BLaER1 (cell line): ENCODE data around the gene SMPD3.

Experiments
- H3K27ac ChIP-seq: shearing (Covaris generic); formaldehyde crosslinking; 2 replicates; pipeline ENCODE4 v1.8.1; 2022
- H3K27me3 ChIP-seq: shearing (Covaris generic); formaldehyde crosslinking; 2 replicates; pipeline ENCODE4 v1.8.1; 2022
- H3K36me3 ChIP-seq: shearing (Covaris generic); formaldehyde crosslinking; 2 replicates; pipeline ENCODE4 v1.8.1; 2022
- H3K4me1 ChIP-seq: shearing (Covaris generic); formaldehyde crosslinking; 2 replicates; pipeline ENCODE4 v1.8.1; 2022
- H3K4me2 ChIP-seq: shearing (Covaris generic); formaldehyde crosslinking; 2 replicates; pipeline ENCODE4 v1.8.1; 2022
- H3K4me3 ChIP-seq: shearing (Covaris generic); formaldehyde crosslinking; 2 replicates; pipeline ENCODE4 v1.8.1; 2022
- H3K9ac ChIP-seq: shearing (Covaris generic); formaldehyde crosslinking; 2 replicates; pipeline ENCODE4 v1.8.1; 2022
- H3K9me3 ChIP-seq: shearing (Covaris generic); formaldehyde crosslinking; 2 replicates; pipeline ENCODE4 v1.8.1; 2022
- H4K20me1 ChIP-seq: shearing (Covaris generic); formaldehyde crosslinking; 2 replicates; pipeline ENCODE4 v1.8.1; 2022
- Cebpa-rat ChIP-seq: shearing (Covaris generic); IDR thresholded peaks from 2 replicates; pipeline ENCODE4 v1.8.1; 2022

The SMPD3 gene

DNA sequence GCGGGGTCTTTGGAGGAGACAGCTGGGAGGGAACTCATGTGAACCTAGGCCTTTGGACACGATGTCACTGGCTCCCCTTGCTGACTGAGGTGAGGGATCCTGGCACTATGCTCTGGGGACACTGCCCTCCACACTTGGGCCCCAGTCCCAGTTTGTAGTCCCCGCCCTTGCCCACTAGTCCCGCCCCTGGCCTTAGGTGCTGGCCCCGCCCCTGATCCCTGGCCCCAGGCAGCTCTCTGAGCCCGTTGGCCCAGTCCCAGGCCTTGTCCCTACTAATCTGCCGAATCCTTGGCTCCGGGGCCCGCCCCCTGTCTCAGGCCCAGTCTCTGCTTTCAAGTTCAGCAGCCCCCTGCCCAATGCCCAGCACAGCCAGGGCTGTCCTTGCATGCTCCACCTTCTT is 61.0 kb downstream of the SMPD3 start:
- Histone ChIP-seq H3K27me3 (no peaks in the 10 kb centered on the region), H3K9me3 (no peaks in the 10 kb centered on the region), H4K20me1 (no peaks in the 10 kb centered on the region), H3K36me3 (no peaks in the 10 kb centered on the region), H3K4me3 (no peak overlapping the region), H3K9ac (no peak overlapping the region), H3K4me2 (no peak overlapping the region), H3K4me1 (peaks cover 14% of the 10 kb centered on the region), H3K27ac (no peak overlapping the region)
- no peak for TF ChIP-seq Cebpa-rat

DNA sequence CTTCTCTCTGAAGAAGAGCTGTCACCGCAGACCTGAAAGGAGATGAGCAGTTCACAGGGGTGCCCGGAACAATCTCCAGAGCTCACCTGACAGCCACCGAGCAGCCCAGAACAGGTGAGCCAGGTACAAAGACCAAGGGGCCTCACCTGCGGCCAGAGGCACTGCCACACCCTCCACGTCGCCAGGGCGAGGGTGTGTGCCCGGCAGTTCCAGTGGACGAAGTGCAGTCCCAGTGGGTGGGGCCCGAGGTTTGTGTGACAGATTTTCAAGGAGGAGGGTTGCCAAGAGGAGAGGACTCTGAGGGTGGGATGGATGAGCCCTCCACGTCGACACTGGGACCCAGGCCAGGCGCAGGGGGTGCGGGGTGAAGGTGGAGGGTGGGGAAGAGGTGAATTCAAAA is 61.7 kb downstream of the SMPD3 start:
- no peaks in the 10 kb centered on the region for H3K9me3 ChIP-seq
- no peaks in the 10 kb centered on the region for H3K27me3 ChIP-seq
- no peak overlapping the region for H3K9ac ChIP-seq
- H4K20me1 ChIP-seq, result no peaks in the 10 kb centered on the region
- no peak overlapping the region for H3K27ac ChIP-seq
- TF ChIP-seq Cebpa-rat, result no peak
- H3K4me3 ChIP-seq, result no peak overlapping the region
- H3K4me1 ChIP-seq, result peaks cover 17% of the 10 kb centered on the region
- no peaks in the 10 kb centered on the region for H3K36me3 ChIP-seq
- no peak overlapping the region for H3K4me2 ChIP-seq

- H4K20me1 ChIP-seq, result no peaks in the 10 kb centered on the region
- H3K4me2 ChIP-seq, result no peak overlapping the region
- TF ChIP-seq Cebpa-rat, result no peak
- no peak overlapping the region for H3K27ac ChIP-seq
- no peaks in the 10 kb centered on the region for H3K27me3 ChIP-seq
- H3K4me1 ChIP-seq, result peaks cover 17% of the 10 kb centered on the region
- H3K9me3 ChIP-seq, result no peaks in the 10 kb centered on the region
- H3K36me3 ChIP-seq, result no peaks in the 10 kb centered on the region
- H3K9ac ChIP-seq, result no peak overlapping the region
- H3K4me3 ChIP-seq, result no peak overlapping the region
Observed at GRCh38 chr16:68385371-68385770, 62.9 kb downstream of the SMPD3 start.

GRCh38 chr16:68384288-68385161 is 63.8 kb downstream of the SMPD3 start:
- TF ChIP-seq Cebpa-rat, result no peak
- Histone ChIP-seq H3K4me1 (peaks cover 19% of the 10 kb centered on the region), H3K9ac (no peak overlapping the region), H3K4me3 (no peak overlapping the region), H3K27ac (no peak overlapping the region), H3K27me3 (no peaks in the 10 kb centered on the region), H3K9me3 (no peaks in the 10 kb centered on the region), H4K20me1 (no peaks in the 10 kb centered on the region), H3K4me2 (no peak overlapping the region), H3K36me3 (no peaks in the 10 kb centered on the region)

GRCh38 chr16:68383858-68384257 is 64.5 kb downstream of the SMPD3 start:
- Histone ChIP-seq H3K36me3 (no peaks in the 10 kb centered on the region), H3K9me3 (no peaks in the 10 kb centered on the region), H3K4me3 (no peak overlapping the region), H4K20me1 (no peaks in the 10 kb centered on the region), H3K27me3 (no peaks in the 10 kb centered on the region), H3K9ac (no peak overlapping the region), H3K4me1 (peaks cover 26% of the 10 kb centered on the region), H3K4me2 (no peak overlapping the region), H3K27ac (no peak overlapping the region)
- TF ChIP-seq Cebpa-rat, result no peak

GRCh38 chr16:68382296-68382718 is 66.0 kb downstream of the SMPD3 start:
- Histone ChIP-seq H3K4me3 (no peak overlapping the region), H4K20me1 (no peaks in the 10 kb centered on the region), H3K36me3 (no peaks in the 10 kb centered on the region), H3K9me3 (no peaks in the 10 kb centered on the region), H3K27ac (no peak overlapping the region), H3K4me1 (peaks cover 33% of the 10 kb centered on the region), H3K27me3 (no peaks in the 10 kb centered on the region), H3K9ac (no peak overlapping the region), H3K4me2 (peak overlapping the region; percentile 18; the same call in 1 of the 2 replicates)
- TF ChIP-seq Cebpa-rat, result no peak

DNA sequence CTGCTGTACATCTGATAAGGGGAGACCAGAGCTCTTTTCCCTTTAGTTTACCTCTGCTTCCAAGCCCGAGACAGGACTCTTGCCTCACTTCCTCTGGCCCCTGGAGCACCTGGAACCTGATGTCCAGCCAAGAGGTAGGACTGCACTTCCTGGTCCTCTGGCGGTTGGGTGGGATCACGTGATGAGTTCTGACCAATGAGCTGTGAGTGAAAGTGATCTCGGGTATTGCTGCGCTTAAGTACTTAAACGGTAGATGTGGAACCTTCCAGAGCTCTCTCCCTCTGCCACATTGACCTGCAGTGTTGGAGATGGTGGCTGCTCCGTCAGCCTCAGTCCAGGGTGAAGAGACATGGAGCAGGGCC is 67.0 kb downstream of the SMPD3 start:
- Histone ChIP-seq H3K4me2 (no peak overlapping the region), H3K27me3 (no peaks in the 10 kb centered on the region), H3K27ac (no peak overlapping the region), H3K36me3 (no peaks in the 10 kb centered on the region), H4K20me1 (no peaks in the 10 kb centered on the region), H3K9me3 (no peaks in the 10 kb centered on the region), H3K9ac (no peak overlapping the region), H3K4me1 (peaks cover 33% of the 10 kb centered on the region), H3K4me3 (no peak overlapping the region)
- TF ChIP-seq Cebpa-rat, result no peak

DNA sequence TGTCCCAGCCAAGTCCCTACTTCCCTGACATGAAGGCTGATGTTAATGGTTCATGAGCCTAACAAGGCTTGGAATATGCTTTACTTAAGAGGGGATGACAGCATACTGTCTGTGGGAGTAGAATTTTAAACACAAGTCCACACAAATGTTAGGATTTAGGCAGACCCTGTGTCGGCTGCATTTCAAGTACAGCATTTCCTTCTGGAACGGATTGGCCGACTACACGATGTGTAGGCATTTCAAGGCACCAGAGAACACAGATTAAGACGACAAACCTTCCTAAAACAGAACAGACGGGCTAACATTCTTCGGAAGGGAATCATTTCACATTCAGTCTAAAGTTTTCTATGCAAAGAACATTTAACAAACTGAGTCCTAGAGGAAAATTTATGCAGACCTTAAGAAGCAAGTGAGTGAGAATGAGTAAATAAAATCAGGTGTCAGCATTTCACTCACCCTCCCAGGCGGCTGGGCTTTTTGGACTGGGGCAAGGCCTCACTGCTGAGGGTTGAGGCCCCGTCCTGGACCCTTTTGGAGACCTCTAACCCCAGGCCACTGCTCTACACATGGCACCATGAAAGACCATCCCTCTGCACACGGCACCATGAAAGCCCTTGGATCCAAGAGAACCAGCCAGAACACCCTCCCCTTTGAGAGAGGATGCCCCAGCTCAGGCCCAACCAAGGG is 67.5 kb downstream of the SMPD3 start:
- Histone ChIP-seq H3K27me3 (no peaks in the 10 kb centered on the region), H3K4me3 (no peak overlapping the region), H4K20me1 (no peaks in the 10 kb centered on the region), H3K9ac (no peak overlapping the region), H3K9me3 (no peaks in the 10 kb centered on the region), H3K4me2 (no peak overlapping the region), H3K36me3 (no peaks in the 10 kb centered on the region), H3K4me1 (peaks cover 33% of the 10 kb centered on the region), H3K27ac (no peak overlapping the region)
- no peak for TF ChIP-seq Cebpa-rat

GRCh38 chr16:68380348-68380670 is 68.0 kb downstream of the SMPD3 start:
- Histone ChIP-seq H3K4me2 (no peak overlapping the region), H3K9ac (no peak overlapping the region), H3K36me3 (no peaks in the 10 kb centered on the region), H3K4me1 (peaks cover 33% of the 10 kb centered on the region), H3K27ac (no peak overlapping the region), H3K27me3 (no peaks in the 10 kb centered on the region), H3K9me3 (no peaks in the 10 kb centered on the region), H3K4me3 (no peak overlapping the region), H4K20me1 (no peaks in the 10 kb centered on the region)
- no peak for TF ChIP-seq Cebpa-rat
